ENCODE results near the gene MANSC1.
A peak's percentile ranks its signal among the peaks of the same experiment; 100 is the strongest.
"Not testable (repeated sequence)": the region's sequence is repeated elsewhere in the genome, so short reads cannot be mapped to it uniquely, and the experiment has no call there.

MANSC1 gene

GRCh38 chr12:12323118-12323517 lies 26.9 kb downstream of the MANSC1 start:
- DNase-seq, result no peak

- peak; percentile 11 for DNase-seq
These were observed 30.4 kb downstream of the MANSC1 start for GRCh38 chr12:12319451-12320183.

DNA sequence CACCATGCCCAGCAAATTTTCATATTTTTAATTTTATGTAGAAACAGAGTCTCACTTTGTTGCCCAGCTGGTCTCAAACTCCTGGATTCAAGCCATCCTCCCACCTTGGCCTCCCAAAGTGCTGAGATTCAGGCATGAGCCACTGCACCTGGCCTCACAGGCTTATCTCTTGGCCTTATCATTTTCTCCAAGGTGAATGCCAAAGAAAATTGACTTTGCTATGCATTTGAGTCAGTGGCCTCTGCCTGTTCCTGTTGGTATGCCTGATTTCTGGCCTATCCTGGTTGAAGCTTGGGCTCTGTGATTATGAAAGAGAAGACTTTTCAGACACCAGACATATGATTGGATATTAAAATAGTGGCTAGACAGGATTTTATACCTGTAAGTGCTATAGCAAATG lies 34.2 kb downstream of the MANSC1 start:
- DNase-seq, result no peak

- DNase-seq, result not testable (repeated sequence)
These were observed 39.3 kb downstream of the MANSC1 start for GRCh38 chr12:12310695-12311094.

DNA sequence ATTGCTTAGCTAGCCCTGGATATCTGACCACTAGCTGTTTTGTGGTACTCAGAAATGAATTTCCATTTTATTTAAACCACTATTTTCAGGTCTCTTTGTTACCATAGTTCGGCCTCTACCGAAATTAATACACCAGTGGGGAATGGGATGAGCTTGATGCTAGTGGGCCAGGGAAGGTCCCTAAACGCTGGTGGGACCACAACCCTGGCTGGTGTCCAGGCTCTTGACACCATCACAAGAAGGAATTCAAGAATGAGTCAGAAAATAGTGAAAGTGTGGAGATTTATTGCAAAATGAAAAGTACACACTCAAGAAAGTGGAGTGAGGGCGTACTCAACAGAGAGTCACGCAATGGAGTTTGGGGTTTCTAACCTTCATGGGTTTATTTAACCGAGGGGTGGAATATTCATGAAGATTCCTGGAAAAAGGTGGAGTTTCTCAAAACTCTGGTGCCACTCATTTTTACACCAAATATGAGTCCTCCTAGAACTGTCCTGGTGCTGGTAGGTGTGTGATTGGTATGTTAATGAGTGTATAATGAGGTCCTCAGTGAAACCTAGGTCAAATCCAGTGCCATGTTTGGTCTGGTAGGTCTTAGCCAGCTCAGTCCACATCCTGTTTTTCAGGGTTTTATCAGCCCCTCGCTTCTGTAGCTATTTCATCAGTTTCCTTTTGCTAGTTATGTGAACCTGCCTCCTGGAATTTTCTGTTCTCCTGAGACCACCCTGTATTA lies 44.3 kb downstream of the MANSC1 start:
- DNase-seq, result no peak

DNA sequence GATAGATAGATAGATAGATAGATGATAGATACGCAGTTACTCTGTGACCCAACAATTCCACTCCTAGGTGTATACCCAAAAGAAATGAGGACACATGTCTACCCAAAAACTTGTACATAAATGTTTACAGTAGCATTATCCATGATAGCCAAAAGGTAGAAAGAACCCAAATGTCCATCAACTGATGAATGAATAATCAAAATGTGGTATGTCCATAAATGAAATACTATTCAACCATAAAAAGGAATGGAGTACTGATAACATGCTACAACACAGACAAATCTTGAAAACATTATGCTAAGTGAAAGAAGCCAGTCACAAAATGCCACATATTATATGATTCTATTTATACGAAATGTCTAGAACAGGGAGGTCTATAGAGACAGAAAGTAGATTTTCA lies 47.1 kb downstream of the MANSC1 start:
- DNase-seq, result no peak

- no peak for DNase-seq
These were observed 48.9 kb downstream of the MANSC1 start for GRCh38 chr12:12301122-12301521.

- DNase-seq, result no peak
These were observed 52.7 kb downstream of the MANSC1 start for GRCh38 chr12:12297201-12297830.

GRCh38 chr12:12294215-12295005 lies 55.6 kb downstream of the MANSC1 start:
- no peak for DNase-seq

- DNase-seq, result no peak
These were observed 59.8 kb downstream of the MANSC1 start for GRCh38 chr12:12290206-12290605.

DNA sequence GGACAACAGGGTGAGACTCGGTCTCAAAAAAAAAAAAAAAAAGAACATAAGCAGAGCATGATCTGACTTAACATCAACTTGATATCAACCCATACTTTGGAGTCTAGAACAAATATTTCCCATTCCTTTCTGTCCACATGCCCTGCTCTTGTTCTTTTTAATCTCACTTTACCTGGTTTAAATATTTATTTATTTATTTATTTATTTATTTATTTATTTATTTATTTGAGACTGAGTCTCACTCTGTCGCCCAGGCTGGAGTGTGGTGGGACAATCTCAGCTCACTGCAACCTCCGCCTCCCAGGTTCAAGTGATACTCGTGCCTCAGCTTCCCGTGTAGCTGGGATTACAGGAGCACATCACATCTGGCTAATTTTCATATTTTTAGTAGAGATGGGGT lies 63.6 kb downstream of the MANSC1 start:
- no peak for DNase-seq

DNA sequence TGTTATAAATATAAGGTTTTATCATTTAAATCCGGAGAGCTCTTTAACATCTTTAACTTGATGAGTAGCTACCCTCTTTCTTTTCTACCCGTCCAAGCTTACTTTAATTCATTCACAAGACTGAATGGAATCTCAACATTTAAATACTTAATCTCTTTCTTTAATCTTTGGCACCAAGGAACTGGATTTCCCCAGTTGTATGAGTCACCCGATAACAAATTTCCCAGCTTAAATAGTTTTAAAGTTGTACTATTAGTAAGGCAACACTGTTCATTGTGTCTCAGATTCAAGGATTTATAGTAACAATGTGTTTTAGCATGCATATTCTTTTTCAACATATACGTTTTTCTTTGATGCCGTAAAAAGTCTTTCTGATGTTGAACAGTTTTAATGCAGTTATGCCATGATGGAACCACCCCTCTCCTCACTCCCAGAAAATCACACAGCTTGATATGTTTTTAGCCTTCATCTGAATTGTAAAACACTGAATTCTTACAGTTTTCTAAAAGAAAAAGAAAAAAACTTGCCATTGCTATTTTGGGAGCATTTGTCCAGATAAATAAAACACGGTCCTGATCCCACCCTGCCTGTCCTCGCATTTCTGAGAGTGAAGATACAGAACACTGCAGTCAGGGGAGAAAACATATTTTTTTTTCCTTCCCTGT lies 67.1 kb downstream of the MANSC1 start:
- no peak for DNase-seq

DNA sequence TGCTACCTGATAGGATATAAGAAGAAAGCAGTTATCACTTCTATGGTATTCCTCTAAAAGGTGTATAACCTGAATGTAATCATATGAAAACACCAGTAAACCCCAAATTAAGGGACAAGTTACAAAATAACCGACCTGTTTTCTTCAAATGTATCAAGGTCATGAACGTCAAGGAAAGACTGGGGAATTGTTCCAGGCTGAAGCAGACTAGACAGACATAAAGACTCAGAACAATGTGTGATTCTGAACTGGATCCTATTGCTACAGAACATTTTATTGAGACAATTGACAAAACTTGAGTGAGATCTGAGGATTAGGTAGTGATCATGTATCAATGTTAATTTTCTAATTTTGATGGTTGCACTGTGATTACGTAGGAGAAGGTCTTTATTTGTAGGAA lies 67.8 kb downstream of the MANSC1 start:
- no peak for DNase-seq

GRCh38 chr12:12281134-12281533 lies 68.9 kb downstream of the MANSC1 start:
- DNase-seq, result no peak

DNA sequence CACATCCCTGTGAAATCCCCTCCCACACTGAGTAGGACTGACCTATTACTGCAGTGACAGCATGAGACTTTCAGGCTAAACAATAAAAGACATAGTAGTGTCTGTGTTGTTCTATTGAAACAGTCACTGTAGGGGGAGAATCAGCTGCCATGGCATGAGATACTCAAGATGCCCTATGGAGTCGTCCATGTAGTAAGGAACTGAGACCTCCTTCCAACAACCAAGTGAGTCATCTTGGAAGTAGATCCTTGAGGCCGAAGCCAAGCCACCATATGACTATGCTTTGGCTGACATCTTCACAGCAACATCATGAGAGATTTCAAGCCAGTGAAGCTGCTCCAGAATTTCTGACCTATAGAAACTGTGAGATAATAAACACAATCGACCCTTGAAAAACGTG lies 71.1 kb downstream of the MANSC1 start:
- DNase-seq, result no peak
